Fibroblast of mammary gland (primary cell): Measurements from ENCODE around the gene CPNE1.
"Not testable (repeated sequence)": the region's sequence is repeated elsewhere in the genome, so short reads cannot be mapped to it uniquely, and the experiment has no call there.

Experiments
- DNase-seq: peaks from one replicate; pipeline ENCODE4 v3.0.0-alpha.2; 2010; ENCODE audit warnings: low read depth
- H3K4me3 ChIP-seq: 2 replicates; pipeline ENCODE4 v1.5.1; 2011; ENCODE audit warnings: low read depth, mild to moderate bottlenecking, low read length, moderate library complexity; ENCODE audit not compliant: control insufficient read depth
- CTCF ChIP-seq: conservative IDR thresholded peaks from 2 replicates; pipeline ENCODE4 v1.5.1; 2011; ENCODE audit warnings: low read depth, low read length, inconsistent platforms; ENCODE audit not compliant: control insufficient read depth, insufficient read depth

CPNE1 gene

GRCh38 chr20:35695245-35695749, 30.6 kb upstream of the CPNE1 start:
- TF ChIP-seq CTCF: no peak

GRCh38 chr20:35690265-35690664, 25.6 kb upstream of the CPNE1 start:
- no peak for DNase-seq
- TF ChIP-seq CTCF: no peak
- H3K4me3 ChIP-seq: no peak overlapping the region

More at GRCh38 chr20:35695245-35695749, 30.6 kb upstream of the CPNE1 start:
- no peak for DNase-seq
- no peak overlapping the region for H3K4me3 ChIP-seq

- DNase-seq: peak; percentile 47
- peak; percentile 37 for TF ChIP-seq CTCF
Measured at GRCh38 chr20:35686872-35687271, 22.2 kb upstream of the CPNE1 start.

GRCh38 chr20:35685368-35685767, 20.7 kb upstream of the CPNE1 start:
- H3K4me3 ChIP-seq: not testable (repeated sequence)

More at GRCh38 chr20:35686872-35687271, 22.2 kb upstream of the CPNE1 start:
- H3K4me3 ChIP-seq: not testable (repeated sequence)

GRCh38 chr20:35681960-35682359, 17.3 kb upstream of the CPNE1 start:
- no peak for TF ChIP-seq CTCF
- no peak overlapping the region for H3K4me3 ChIP-seq
- no peak for DNase-seq

More at GRCh38 chr20:35685368-35685767, 20.7 kb upstream of the CPNE1 start:
- DNase-seq: not testable (repeated sequence)

GRCh38 chr20:35680452-35681183, 15.9 kb upstream of the CPNE1 start:
- no peak for TF ChIP-seq CTCF
- H3K4me3 ChIP-seq: no peak overlapping the region
- no peak for DNase-seq

GRCh38 chr20:35674921-35675320, 10.2 kb upstream of the CPNE1 start:
- no peak overlapping the region for H3K4me3 ChIP-seq
- no peak for TF ChIP-seq CTCF
- no peak for DNase-seq
